ENCODE results near the gene TSPEAR. TPM values are rescaled to one million over a fixed set of nuclear protein-coding genes. Genes with fewer than 3 reads are reported as not detected.

The TSPEAR gene
- total and polyA plus RNA-seq, 2 donors (not counting 1 experiment from before 2014, with no cell fraction given) = not detected

GRCh38 chr21:44571296-44571695, 140.1 kb downstream of the TSPEAR start:
- no peak overlapping the region for H3K4me2 ChIP-seq (replicated peaks; ENCODE audit: low read depth, low read length, poor library complexity, severe bottlenecking)
- Mint-ChIP-seq H3K27me3 (peaks cover 33% of the 10 kb centered on the region), H3K4me3 (no peak overlapping the region), H3K27ac (no peak overlapping the region), H3K4me1 (peaks cover 11% of the 10 kb centered on the region), H3K9me3 (ENCODE audit: insufficient read depth) (peaks cover 2% of the 10 kb centered on the region)
- peaks cover 0 to 2% (median 0%) of the 10 kb centered on the region in 4 experiments for H3K27me3 ChIP-seq (replicated peaks in 1 of 4; ENCODE audit: control extremely low read depth in 1 of 4, control insufficient read depth in 3 of 4, insufficient read depth in 4 of 4, low read length in 3 of 4)
- TF ChIP-seq CTCF (IDR thresholded peaks at IDR 0.05) (no peak), EZH2 (IDR thresholded peaks at IDR 0.05; ENCODE audit: borderline replicate concordance, insufficient read depth, low read depth, low read length, poor library complexity, severe bottlenecking) (no peak)
- no peak for DNase-seq
- H3K4me3 ChIP-seq (ENCODE audit: control extremely low read depth in 1 of 5, extremely low read depth in 1 of 5, insufficient read depth in 1 of 5, low read depth in 2 of 5, low read length in 4 of 5) = no peak overlapping the region
- intact Hi-C loops (cut with micrococcal nuclease) = no loop called here
- no peak for ATAC-seq (ENCODE audit: low read depth)
- no peak overlapping the region for H3K27ac ChIP-seq (ENCODE audit: low read length in 2 of 2)
- peaks cover 3 to 8% of the 10 kb centered on the region in 2 donors for H3K4me1 ChIP-seq (ENCODE audit: control insufficient read depth in 2 of 2, insufficient read depth in 2 of 2, low read length in 2 of 2)
- no peaks in the 10 kb centered on the region for H3K36me3 ChIP-seq (replicated peaks in 1 of 2; ENCODE audit: control extremely low read depth in 1 of 2, control insufficient read depth in 1 of 2, extremely low read depth in 1 of 2, insufficient read depth in 2 of 2, low read length in 1 of 2)
- ChIA-PET CTCF (no interaction called here), POLR2A (no interaction called here)
- no peak overlapping the region for H2AFZ ChIP-seq (ENCODE audit: insufficient read depth, low read depth, low read length, poor library complexity, severe bottlenecking)
- peaks cover 0 to 26% (median 2%) of the 10 kb centered on the region in 3 donors for H3K9me3 ChIP-seq (ENCODE audit: control extremely low read depth in 1 of 3, control insufficient read depth in 2 of 3, insufficient read depth in 1 of 3, low read length in 2 of 3)
- no peaks in the 10 kb centered on the region for H3K79me2 ChIP-seq (ENCODE audit: control insufficient read depth, insufficient read depth, low read length)
- no peak overlapping the region for H3K9ac ChIP-seq (ENCODE audit: low read length)
- no peaks in the 10 kb centered on the region for H4K20me1 ChIP-seq (ENCODE audit: control insufficient read depth, insufficient read depth, low read length, poor library complexity, severe bottlenecking)
- WGBS (ENCODE audit: insufficient coverage) = 61% methylated on average over 3 of the region's 4 CpGs

GRCh38 chr21:44569861-44570517, 141.4 kb downstream of the TSPEAR start:
- H3K4me1 Mint-ChIP-seq = peaks cover 20% of the 10 kb centered on the region
- Histone ChIP-seq H3K27ac (ENCODE audit: low read length in 2 of 2) (no peak overlapping the region), H2AFZ (ENCODE audit: insufficient read depth, low read depth, low read length, poor library complexity, severe bottlenecking) (no peak overlapping the region), H4K20me1 (ENCODE audit: control insufficient read depth, insufficient read depth, low read length, poor library complexity, severe bottlenecking) (no peaks in the 10 kb centered on the region), H3K9ac (ENCODE audit: low read length) (no peak overlapping the region), H3K4me2 (replicated peaks; ENCODE audit: low read depth, low read length, poor library complexity, severe bottlenecking) (no peak overlapping the region), H3K27me3 (replicated peaks in 1 of 4; ENCODE audit: control extremely low read depth in 1 of 4, control insufficient read depth in 3 of 4, insufficient read depth in 4 of 4, low read length in 3 of 4) (peaks cover 0 to 2% (median 0%) of the 10 kb centered on the region in 4 experiments), H3K79me2 (ENCODE audit: control insufficient read depth, insufficient read depth, low read length) (no peaks in the 10 kb centered on the region), H3K4me3 (ENCODE audit: control extremely low read depth in 1 of 5, extremely low read depth in 1 of 5, insufficient read depth in 1 of 5, low read depth in 2 of 5, low read length in 4 of 5) (no peak overlapping the region), H3K4me1 (ENCODE audit: control insufficient read depth in 2 of 2, insufficient read depth in 2 of 2, low read length in 2 of 2) (peaks cover 12 to 18% of the 10 kb centered on the region in 2 donors), H3K36me3 (replicated peaks in 1 of 2; ENCODE audit: control extremely low read depth in 1 of 2, control insufficient read depth in 1 of 2, extremely low read depth in 1 of 2, insufficient read depth in 2 of 2, low read length in 1 of 2) (no peaks in the 10 kb centered on the region), H3K9me3 (ENCODE audit: control extremely low read depth in 1 of 3, control insufficient read depth in 2 of 3, insufficient read depth in 1 of 3, low read length in 2 of 3) (peaks cover 0 to 18% (median 2%) of the 10 kb centered on the region in 3 donors)
- no peak overlapping the region for H3K4me3 Mint-ChIP-seq
- WGBS (ENCODE audit: insufficient coverage) = 89% methylated on average over 11 of the region's 12 CpGs
- TF ChIP-seq EZH2 (IDR thresholded peaks at IDR 0.05; ENCODE audit: borderline replicate concordance, insufficient read depth, low read depth, low read length, poor library complexity, severe bottlenecking) (no peak), CTCF (IDR thresholded peaks at IDR 0.05) (no peak)
- ATAC-seq (ENCODE audit: low read depth) = no peak
- H3K9me3 Mint-ChIP-seq (ENCODE audit: insufficient read depth) = peaks cover 2% of the 10 kb centered on the region
- CTCF ChIA-PET = no interaction called here
- DNase-seq = no peak
- intact Hi-C loops (cut with micrococcal nuclease) = loop anchor here (5.0 kb wide), 1 partner anchor 542 kb away; no protein-coding TSS in a partner anchor
- peaks cover 27% of the 10 kb centered on the region for H3K27me3 Mint-ChIP-seq
- H3K27ac Mint-ChIP-seq = no peak overlapping the region
- POLR2A ChIA-PET = no interaction called here

Measured in B cell (primary cell).